Neural progenitor cell (in vitro differentiated cells): Measurements from ENCODE around the gene CLEC5A.

Experiments used
- EZH2 ChIP-seq: fragments of 200-600 bp; sonication (generic); IDR thresholded peaks from 2 replicates; pipeline ENCODE4 v1.6.1; 2017; ENCODE audit warnings: antibody characterized with exemption, mild to moderate bottlenecking, moderate library complexity
- TF ChIP-seq, protein P1 (sequence below): fragments of 200-600 bp; sonication (generic); IDR thresholded peaks from 2 replicates; pipeline ENCODE4 v1.5.1; 2017; ENCODE audit warnings: antibody characterized with exemption, mild to moderate bottlenecking

DNA sequence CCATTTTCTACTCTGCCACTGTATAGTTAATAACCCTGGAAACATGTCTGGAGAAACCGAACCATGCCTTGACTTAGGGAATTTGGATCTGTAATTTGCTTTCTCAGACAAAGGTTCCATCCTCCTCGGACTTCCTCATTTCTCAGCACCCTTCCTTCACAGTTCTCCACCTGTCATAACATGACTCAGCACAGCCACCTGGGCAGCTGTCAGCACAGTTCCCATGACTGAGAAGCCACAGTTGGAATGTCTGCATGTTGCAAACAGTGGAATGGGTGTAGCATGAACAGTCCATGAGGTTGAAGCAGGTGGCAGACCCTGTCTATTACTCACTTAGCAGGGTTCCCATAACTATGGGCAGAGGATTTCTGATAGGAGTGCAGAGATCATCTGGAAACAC is 31.2 kb downstream of the CLEC5A start:
- TF ChIP-seq, protein P1, sequence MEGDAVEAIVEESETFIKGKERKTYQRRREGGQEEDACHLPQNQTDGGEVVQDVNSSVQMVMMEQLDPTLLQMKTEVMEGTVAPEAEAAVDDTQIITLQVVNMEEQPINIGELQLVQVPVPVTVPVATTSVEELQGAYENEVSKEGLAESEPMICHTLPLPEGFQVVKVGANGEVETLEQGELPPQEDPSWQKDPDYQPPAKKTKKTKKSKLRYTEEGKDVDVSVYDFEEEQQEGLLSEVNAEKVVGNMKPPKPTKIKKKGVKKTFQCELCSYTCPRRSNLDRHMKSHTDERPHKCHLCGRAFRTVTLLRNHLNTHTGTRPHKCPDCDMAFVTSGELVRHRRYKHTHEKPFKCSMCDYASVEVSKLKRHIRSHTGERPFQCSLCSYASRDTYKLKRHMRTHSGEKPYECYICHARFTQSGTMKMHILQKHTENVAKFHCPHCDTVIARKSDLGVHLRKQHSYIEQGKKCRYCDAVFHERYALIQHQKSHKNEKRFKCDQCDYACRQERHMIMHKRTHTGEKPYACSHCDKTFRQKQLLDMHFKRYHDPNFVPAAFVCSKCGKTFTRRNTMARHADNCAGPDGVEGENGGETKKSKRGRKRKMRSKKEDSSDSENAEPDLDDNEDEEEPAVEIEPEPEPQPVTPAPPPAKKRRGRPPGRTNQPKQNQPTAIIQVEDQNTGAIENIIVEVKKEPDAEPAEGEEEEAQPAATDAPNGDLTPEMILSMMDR: no peak
- no peak for TF ChIP-seq EZH2
